Measurements from ENCODE around the gene KLK14.

DNA sequence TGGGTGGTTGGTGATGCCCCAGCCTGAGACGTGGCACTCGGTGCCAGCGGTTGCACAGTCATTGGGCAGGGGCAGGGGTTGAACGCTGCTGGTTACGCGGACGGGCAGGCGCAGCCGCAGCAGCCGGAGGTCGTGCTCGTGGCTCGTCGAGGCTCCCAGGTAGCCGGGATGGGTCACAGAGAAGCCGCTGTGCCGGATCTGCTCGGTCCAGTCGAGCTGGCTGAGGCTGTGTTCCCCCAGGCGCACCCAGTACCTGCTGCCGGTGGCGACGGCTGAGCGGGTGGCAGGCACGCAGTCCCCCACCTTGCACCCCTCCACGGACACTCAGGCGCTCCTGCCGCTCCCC lies 50.8 kb downstream of the KLK14 start:
- no peak for TF ChIP-seq CTCF (IDR thresholded peaks at IDR 0.05; ENCODE audit: poor library complexity)
- no peak for TF ChIP-seq EZH2 (IDR thresholded peaks at IDR 0.05; ENCODE audit: borderline replicate concordance)
- TF ChIP-seq EZH2phosphoT487 (IDR thresholded peaks at IDR 0.05; ENCODE audit: low read depth, severe bottlenecking, unreplicated experiment), result no peak
